ENCODE data around the gene LANCL2. TPM values are rescaled to one million over a fixed set of nuclear protein-coding genes. Genes with fewer than 3 reads are reported as not detected.

LANCL2 gene
- total RNA-seq, 1 experiment from 2014 or later: 26.4 TPM

DNA sequence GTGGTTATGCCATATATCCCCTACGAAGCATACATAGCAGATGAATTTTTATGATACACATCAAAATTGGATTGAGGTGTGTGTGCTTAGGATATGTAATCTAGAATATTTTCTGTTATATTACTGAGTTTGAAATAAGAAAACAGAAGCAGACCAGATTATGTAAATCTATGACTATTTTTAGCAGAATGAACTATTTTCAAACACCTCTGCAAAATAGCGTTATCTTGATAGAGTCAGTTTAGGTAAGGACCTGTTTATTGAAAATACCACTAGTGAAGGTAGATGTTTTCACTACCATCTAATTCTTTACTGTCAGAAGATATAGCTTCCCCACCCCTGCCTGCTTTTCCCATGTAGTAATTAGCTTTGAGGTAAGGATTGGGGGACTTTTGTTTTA lies 9.1 kb downstream of the LANCL2 start:
- no peaks in the 10 kb centered on the region for H3K27me3 ChIP-seq (ENCODE audit: insufficient read depth, low read length)
- no peaks in the 10 kb centered on the region for H3K23me2 ChIP-seq (ENCODE audit: insufficient read length, low read depth, low read length, poor library complexity, severe bottlenecking)
- no peak overlapping the region for H3K4me2 ChIP-seq (ENCODE audit: insufficient read depth, insufficient read length, low read length)
- H3K56ac ChIP-seq (ENCODE audit: insufficient read length, low read depth, low read length): no peak overlapping the region
- H3K9ac ChIP-seq (ENCODE audit: extremely low read depth, insufficient read length, low read length): no peak overlapping the region
- no peak overlapping the region for H3K27ac ChIP-seq (ENCODE audit: insufficient read length, low read depth, low read length)
- H2BK120ac ChIP-seq (ENCODE audit: low read depth, low read length, poor library complexity, severe bottlenecking): no peak overlapping the region
- H3T11ph ChIP-seq (ENCODE audit: low read length): no peak overlapping the region
- no peak overlapping the region for H3K4ac ChIP-seq (ENCODE audit: low read depth, low read length)
- Mint-ChIP-seq H3K36me3 (ENCODE audit: insufficient read depth in 1 of 3, low read depth in 3 of 3) (no peaks in the 10 kb centered on the region), H3K4me3 (no peak overlapping the region), H3K27ac (no peak overlapping the region), H3K4me1 (peaks cover 0 to 3% of the 10 kb centered on the region in 2 experiments; a peak in 2 of 4 replicates), H3K27me3 (ENCODE audit: low read depth) (no peaks in the 10 kb centered on the region), H3K9me3 (no peaks in the 10 kb centered on the region)
- no peak overlapping the region for H2BK20ac ChIP-seq (ENCODE audit: low read depth, low read length, poor library complexity, severe bottlenecking)
- H3K14ac ChIP-seq (ENCODE audit: insufficient read depth, low read length): no peak overlapping the region
- no peak overlapping the region for H2BK12ac ChIP-seq (ENCODE audit: insufficient read length, low read depth, low read length)
- no CpG with 5 or more reads among the region's 2 CpGs for WGBS (ENCODE audit: extremely low coverage, insufficient read length, low lambda C conversion rate)
- H3K79me2 ChIP-seq (ENCODE audit: insufficient read depth, low read length): no peaks in the 10 kb centered on the region; the same call in 1 of the 2 replicates
- no peaks in the 10 kb centered on the region for H3K4me1 ChIP-seq (ENCODE audit: insufficient read depth, low read length)
- H2BK15ac ChIP-seq (ENCODE audit: low read depth, low read length): no peak overlapping the region
- no peak for DNase-seq
- no peak overlapping the region for H2AK5ac ChIP-seq (ENCODE audit: insufficient read length, low read length)
- no peak overlapping the region for H4K91ac ChIP-seq (ENCODE audit: insufficient read length, low read depth, low read length)
- TF ChIP-seq, protein P1, sequence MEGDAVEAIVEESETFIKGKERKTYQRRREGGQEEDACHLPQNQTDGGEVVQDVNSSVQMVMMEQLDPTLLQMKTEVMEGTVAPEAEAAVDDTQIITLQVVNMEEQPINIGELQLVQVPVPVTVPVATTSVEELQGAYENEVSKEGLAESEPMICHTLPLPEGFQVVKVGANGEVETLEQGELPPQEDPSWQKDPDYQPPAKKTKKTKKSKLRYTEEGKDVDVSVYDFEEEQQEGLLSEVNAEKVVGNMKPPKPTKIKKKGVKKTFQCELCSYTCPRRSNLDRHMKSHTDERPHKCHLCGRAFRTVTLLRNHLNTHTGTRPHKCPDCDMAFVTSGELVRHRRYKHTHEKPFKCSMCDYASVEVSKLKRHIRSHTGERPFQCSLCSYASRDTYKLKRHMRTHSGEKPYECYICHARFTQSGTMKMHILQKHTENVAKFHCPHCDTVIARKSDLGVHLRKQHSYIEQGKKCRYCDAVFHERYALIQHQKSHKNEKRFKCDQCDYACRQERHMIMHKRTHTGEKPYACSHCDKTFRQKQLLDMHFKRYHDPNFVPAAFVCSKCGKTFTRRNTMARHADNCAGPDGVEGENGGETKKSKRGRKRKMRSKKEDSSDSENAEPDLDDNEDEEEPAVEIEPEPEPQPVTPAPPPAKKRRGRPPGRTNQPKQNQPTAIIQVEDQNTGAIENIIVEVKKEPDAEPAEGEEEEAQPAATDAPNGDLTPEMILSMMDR (conservative IDR thresholded peaks at IDR 0.05): no peak
- no peak overlapping the region for H3K23ac ChIP-seq (ENCODE audit: insufficient read length, low read depth, low read length)
- no peak overlapping the region for H2AFZ ChIP-seq (ENCODE audit: low read length)
- no peak overlapping the region for H4K8ac ChIP-seq (replicated peaks; ENCODE audit: insufficient read length, low read depth, low read length)
- H2BK5ac ChIP-seq (ENCODE audit: insufficient read length, low read length): no peak overlapping the region
- H3K9me3 ChIP-seq (ENCODE audit: control insufficient read depth, low read depth, low read length): no peaks in the 10 kb centered on the region
- no peak overlapping the region for H3K18ac ChIP-seq (ENCODE audit: insufficient read length, low read depth, low read length)
- no peaks in the 10 kb centered on the region for H4K20me1 ChIP-seq (ENCODE audit: control insufficient read depth, insufficient read depth, insufficient read length)
- H3K79me1 ChIP-seq (ENCODE audit: insufficient read depth, low read depth, low read length, poor library complexity, severe bottlenecking): no peaks in the 10 kb centered on the region
- H4K5ac ChIP-seq (ENCODE audit: insufficient read length, low read depth, low read length): no peak overlapping the region

Data from H9 (cell line).